Heart left ventricle (tissue), 13 donors: ENCODE measurements around the gene TRMT11.

Experiments used
- POLR2A ChIP-seq, 2 donors: fragments of 450-650 bp; IDR thresholded peaks; one replicate each; pipeline ENCODE4 v1.6.1; 2017; ENCODE audit warnings: antibody characterized with exemption in 2 of 2, mild to moderate bottlenecking in 2 of 2, moderate library complexity in 2 of 2
- TF ChIP-seq, protein P1 (sequence below), 12 donors: fragments of 200-600 bp; sonication (generic) in 4 of 12; IDR thresholded peaks; one replicate each; pipeline versions ENCODE4 v1.5.0 to v1.8.0; 2018 to 2022; ENCODE audit warnings: antibody characterized with exemption in 12 of 12, mild to moderate bottlenecking in 5 of 12
- donor health status: ischemic (EF 13 %, LVEDD 7.1; RV severe dilation, severe dysfunction).
- donor health status: DM: no; HTN: yes; CAD: no.
- donor health status: DM: no; HTN: no; CAD: no.
- donor health status: ischemic (EF 25% LVEDD 6.9; RV normal size, moderate dysfunction).
- donor health status: ischemic (EF 25% LVEDD 5.7; RV mildly dilated, moderate dysfunction).
- donor health status: ischemic (EF 35%, LVEDD 5.7; RV mildly dilated, moderate dysfunction).
- donor health status: nonischemic (EF 11% LVEDD 7.7; RV severe dilation, severe dysfunction).
- donor health status: DM: yes; HTN: yes; CAD: no.
- donor health status: PGD.
- donor health status: ischemic (EF 29% LVEDD 5.4; RV normal size, mild dysfunction).
- donor health status: nonischemic (EF 23%, LVEDD 6.1; RV moderate dilation, normal function).

GRCh38 chr6:125986301-125987025, at the start of gene TRMT11:
- TF ChIP-seq, protein P1, sequence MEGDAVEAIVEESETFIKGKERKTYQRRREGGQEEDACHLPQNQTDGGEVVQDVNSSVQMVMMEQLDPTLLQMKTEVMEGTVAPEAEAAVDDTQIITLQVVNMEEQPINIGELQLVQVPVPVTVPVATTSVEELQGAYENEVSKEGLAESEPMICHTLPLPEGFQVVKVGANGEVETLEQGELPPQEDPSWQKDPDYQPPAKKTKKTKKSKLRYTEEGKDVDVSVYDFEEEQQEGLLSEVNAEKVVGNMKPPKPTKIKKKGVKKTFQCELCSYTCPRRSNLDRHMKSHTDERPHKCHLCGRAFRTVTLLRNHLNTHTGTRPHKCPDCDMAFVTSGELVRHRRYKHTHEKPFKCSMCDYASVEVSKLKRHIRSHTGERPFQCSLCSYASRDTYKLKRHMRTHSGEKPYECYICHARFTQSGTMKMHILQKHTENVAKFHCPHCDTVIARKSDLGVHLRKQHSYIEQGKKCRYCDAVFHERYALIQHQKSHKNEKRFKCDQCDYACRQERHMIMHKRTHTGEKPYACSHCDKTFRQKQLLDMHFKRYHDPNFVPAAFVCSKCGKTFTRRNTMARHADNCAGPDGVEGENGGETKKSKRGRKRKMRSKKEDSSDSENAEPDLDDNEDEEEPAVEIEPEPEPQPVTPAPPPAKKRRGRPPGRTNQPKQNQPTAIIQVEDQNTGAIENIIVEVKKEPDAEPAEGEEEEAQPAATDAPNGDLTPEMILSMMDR (IDR thresholded peaks at IDR 0.05) = peak in 3 of 12 donors; percentile 17 to 21 (median 18)
- peak in 1 of 2 donors; percentile 61 for TF ChIP-seq POLR2A (IDR thresholded peaks at IDR 0.05)
